B cell (primary cell): ENCODE measurements around the gene CAGE1. TPM values are rescaled to one million over a fixed set of nuclear protein-coding genes. Genes with fewer than 3 reads are reported as not detected.

Experiments used
- ATAC-seq: fragments of 200-7000 bp; cut with Tn5 transposase; one replicate; pipeline ENCODE4 v1.10.0; 2021; ENCODE audit warnings: low read depth, mild to moderate bottlenecking, moderate number of reproducible peaks, moderate library complexity
- CTCF ChIA-PET: fragments of 350-600 bp; sonication (Branson Sonifier 250); formaldehyde crosslinking; loops from one replicate; lab custom pipeline; 2021; ENCODE audit warnings: antibody characterized with exemption, inconsistent platforms; lab: Charles Lee
- POLR2A ChIA-PET: fragments of 350-600 bp; sonication (Branson Sonifier 250); formaldehyde crosslinking; loops from one replicate; lab custom pipeline; 2021; ENCODE audit warnings: antibody characterized with exemption; lab: Charles Lee
- DNase-seq: peaks from one replicate; pipeline ENCODE4 v3.0.0; 2013
- H2AFZ ChIP-seq: 2 replicates; pipeline ENCODE4 v1.6.1; 2012; ENCODE audit warnings: mild to moderate bottlenecking, low read depth, low read length; ENCODE audit not compliant: insufficient read depth, poor library complexity, severe bottlenecking
- H3K27ac ChIP-seq, 2 donors: 1 replicate in 1 of 2; 2 replicates in 1 of 2; pipeline ENCODE4 v1.5.1; 2012 to 2013; ENCODE audit warnings: low read length in 2 of 2, mild to moderate bottlenecking in 2 of 2, moderate library complexity in 1 of 2
- H3K27me3 ChIP-seq, 4 experiments: fragments of 200-600 bp in 1 of 4; sonication (generic) in 1 of 4; replicated peaks in 1 of 4; 1 replicate in 2 of 4; 2 replicates in 2 of 4; pipeline versions ENCODE4 v1.6.1 to v1.7.0; 2013 to 2016; ENCODE audit warnings: low read length in 3 of 4, mild to moderate bottlenecking in 2 of 4, mixed read lengths in 1 of 4, moderate library complexity in 1 of 4; ENCODE audit not compliant: insufficient read depth in 4 of 4, control insufficient read depth in 3 of 4; ENCODE audit errors: control extremely low read depth in 1 of 4
- H3K36me3 ChIP-seq, 2 experiments: replicated peaks in 1 of 2; 1 replicate in 1 of 2; 2 replicates in 1 of 2; pipeline versions ENCODE4 v1.6.1 to v1.7.1; 2013; ENCODE audit warnings: low read length in 1 of 2; ENCODE audit not compliant: insufficient read depth in 2 of 2, control insufficient read depth in 1 of 2; ENCODE audit errors: control extremely low read depth in 1 of 2, extremely low read depth in 1 of 2
- H3K4me1 ChIP-seq, 2 donors: fragments of 200-600 bp in 1 of 2; sonication (generic) in 1 of 2; 1 replicate in 1 of 2; 2 replicates in 1 of 2; pipeline versions ENCODE4 v1.5.1 to v1.6.1; 2013 to 2017; ENCODE audit warnings: low read length in 2 of 2; ENCODE audit not compliant: control insufficient read depth in 2 of 2, insufficient read depth in 2 of 2
- H3K4me2 ChIP-seq: replicated peaks from 2 replicates; pipeline ENCODE3; 2012; ENCODE audit warnings: mild to moderate bottlenecking, low read depth, low read length; ENCODE audit not compliant: poor library complexity, severe bottlenecking
- H3K4me3 ChIP-seq, 5 experiments: fragments of 200-600 bp in 1 of 5; sonication (generic) in 1 of 5; 1 replicate in 3 of 5; 2 replicates in 2 of 5; pipeline versions ENCODE4 v1.5.1 to v1.7.0; 2011 to 2016; ENCODE audit warnings: low read length in 4 of 5, mild to moderate bottlenecking in 4 of 5, low read depth in 2 of 5, control low read depth in 1 of 5, moderate library complexity in 1 of 5; ENCODE audit not compliant: insufficient read depth in 1 of 5; ENCODE audit errors: control extremely low read depth in 1 of 5, extremely low read depth in 1 of 5
- H3K79me2 ChIP-seq: fragments of 200-600 bp; sonication (generic); one replicate; pipeline ENCODE4 v1.6.0; 2016; ENCODE audit warnings: low read length; ENCODE audit not compliant: control insufficient read depth, insufficient read depth
- H3K9ac ChIP-seq: fragments of 200-600 bp; sonication (generic); 2 replicates; pipeline ENCODE4 v1.6.1; 2017; ENCODE audit warnings: mild to moderate bottlenecking, low read length, moderate library complexity
- H3K9me3 ChIP-seq, 3 donors: one replicate each; pipeline versions ENCODE4 v1.6.1 to v1.7.1; 2013; ENCODE audit warnings: low read length in 2 of 3; ENCODE audit not compliant: control insufficient read depth in 2 of 3, insufficient read depth in 1 of 3; ENCODE audit errors: control extremely low read depth in 1 of 3
- H4K20me1 ChIP-seq: 2 replicates; pipeline ENCODE4 v1.6.0; 2012; ENCODE audit warnings: mild to moderate bottlenecking, low read length; ENCODE audit not compliant: insufficient read depth, control insufficient read depth, poor library complexity, severe bottlenecking
- H3K27ac Mint-ChIP-seq: one replicate; pipeline ENCODE4 v1.8.0; 2021; ENCODE audit warnings: mixed read lengths
- H3K27me3 Mint-ChIP-seq: one replicate; pipeline ENCODE4 v1.8.0; 2021; ENCODE audit warnings: mixed read lengths
- H3K4me1 Mint-ChIP-seq: one replicate; pipeline ENCODE4 v1.8.0; 2021; ENCODE audit warnings: mixed read lengths
- H3K4me3 Mint-ChIP-seq: one replicate; pipeline ENCODE4 v1.8.0; 2021; ENCODE audit warnings: mixed read lengths
- H3K9me3 Mint-ChIP-seq: one replicate; pipeline ENCODE4 v1.8.0; 2022; ENCODE audit warnings: mixed read lengths; ENCODE audit not compliant: insufficient read depth
- CTCF ChIP-seq: fragments of 200-600 bp; IDR thresholded peaks from one replicate; pipeline ENCODE4 v1.8.0; 2022; ENCODE audit warnings: antibody characterized with exemption, mild to moderate bottlenecking
- EZH2 ChIP-seq: IDR thresholded peaks from 2 replicates; pipeline ENCODE4 v1.6.1; 2012; ENCODE audit warnings: borderline replicate concordance, low read depth, mild to moderate bottlenecking, moderate library complexity, low read length; ENCODE audit not compliant: insufficient read depth, poor library complexity, severe bottlenecking
- WGBS: methylation state at CpG from one replicate; pipeline ENCODE4 v1.1.5; 2013; ENCODE audit warnings: missing lambda C conversion rate; ENCODE audit not compliant: insufficient coverage; 5-methylcytosine and 5-hydroxymethylcytosine counted together
- intact Hi-C: fragments of 100-400 bp; cut with micrococcal nuclease; formaldehyde crosslinking; loops from one replicate; pipeline ENCODE4 v1.10.0; 2022
- polyA plus RNA-seq: library from polyadenylated mRNA; depleted of rRNA; stranded (reverse); fragments of >200 nt; gene quantifications from 2 replicates; pipeline ENCODE4 v1.2.3, GENCODE V29; 2012
- total RNA-seq, 2 donors: library from RNA; stranded (reverse); fragments of 120-200 nt in 1 of 2; gene quantifications; 1 replicate in 1 of 2; 2 replicates in 1 of 2; pipeline versions ENCODE4 v1.2.3 to v1.2.4, GENCODE V29; 2013 to 2022

CAGE1 gene
- total and polyA plus RNA-seq, 2 donors (not counting 1 experiment from before 2014, with no cell fraction given) = 0.13 to 0.34 TPM

GRCh38 chr6:7298113-7298512 lies 91.4 kb downstream of the CAGE1 start:
- Histone ChIP-seq H3K79me2 (peaks cover 5% of the 10 kb centered on the region), H3K4me3 (no peak overlapping the region)

GRCh38 chr6:7296602-7297001 lies 92.9 kb downstream of the CAGE1 start:
- H3K4me1 Mint-ChIP-seq = no peaks in the 10 kb centered on the region
- no peak overlapping the region for H2AFZ ChIP-seq
- CTCF ChIA-PET = no interaction called here
- H3K4me3 ChIP-seq = no peak overlapping the region
- peaks cover 8% of the 10 kb centered on the region for H4K20me1 ChIP-seq
- H3K4me1 ChIP-seq = no peaks in the 10 kb centered on the region
- intact Hi-C loops = no loop called here
- POLR2A ChIA-PET = no interaction called here
- no peaks in the 10 kb centered on the region for H3K27me3 ChIP-seq
- ATAC-seq (no peak), DNase-seq (no peak)
- H3K9ac ChIP-seq = no peak overlapping the region
- no peaks in the 10 kb centered on the region for H3K9me3 ChIP-seq
- no peak overlapping the region for H3K27ac ChIP-seq
- TF ChIP-seq EZH2 = no peak
- no peaks in the 10 kb centered on the region for H3K9me3 Mint-ChIP-seq
- no peaks in the 10 kb centered on the region for H3K27me3 Mint-ChIP-seq
- H3K27ac Mint-ChIP-seq = no peak overlapping the region
- peaks cover 3% of the 10 kb centered on the region for H3K79me2 ChIP-seq
- H3K4me2 ChIP-seq = no peak overlapping the region
- H3K36me3 ChIP-seq = peaks cover 3 to 86% of the 10 kb centered on the region in 2 experiments
- H3K4me3 Mint-ChIP-seq = no peak overlapping the region
- 71% methylated on average over 1 of the region's 2 CpGs for WGBS

More at GRCh38 chr6:7298113-7298512, 91.4 kb downstream of the CAGE1 start:
- Mint-ChIP-seq H3K9me3 (no peaks in the 10 kb centered on the region), H3K27ac (no peak overlapping the region), H3K4me1 (no peaks in the 10 kb centered on the region), H3K4me3 (no peak overlapping the region), H3K27me3 (no peaks in the 10 kb centered on the region)
- WGBS = no CpG with 5 or more reads among the region's 1 CpG
- H3K9me3 ChIP-seq = no peaks in the 10 kb centered on the region
- intact Hi-C loops = no loop called here
- TF ChIP-seq EZH2 (no peak), CTCF (no peak)
- CTCF ChIA-PET = interaction anchor here (1.1 kb wide), 1 partner anchor 12 kb away, joined by 3 read pairs; no protein-coding TSS in a partner anchor
- no peaks in the 10 kb centered on the region for H3K4me1 ChIP-seq
- no peak overlapping the region for H2AFZ ChIP-seq
- H4K20me1 ChIP-seq = peaks cover 10% of the 10 kb centered on the region
- H3K27ac ChIP-seq = no peak overlapping the region
- H3K36me3 ChIP-seq = peaks cover 4 to 84% of the 10 kb centered on the region in 2 experiments
- POLR2A ChIA-PET = interaction anchor here (0.6 kb wide), 1 partner anchor 192 kb away, joined by 6 read pairs; no protein-coding TSS in a partner anchor
- ATAC-seq = no peak
- DNase-seq = no peak
- H3K9ac ChIP-seq = no peak overlapping the region
- H3K4me2 ChIP-seq = no peak overlapping the region
- H3K27me3 ChIP-seq = no peaks in the 10 kb centered on the region
